ENCODE results near the gene XBP1. TPM values are rescaled to one million over a fixed set of nuclear protein-coding genes. Genes with fewer than 3 reads are reported as not detected.

Gene XBP1
- total and polyA plus RNA-seq, 10 of the 15 experiments (the other 5 are each of a cell fraction or from before 2014, with no cell fraction given), result 44.5 to 313 (median 149) TPM

- TF ChIP-seq HSF1 (IDR thresholded peaks at IDR 0.05; ENCODE audit: low read depth, low read length) (peak; percentile 96), YBX1 (IDR thresholded peaks at IDR 0.05) (no peak), HDAC2 (IDR thresholded peaks at IDR 0.05) (no peak), PML (IDR thresholded peaks at IDR 0.05; ENCODE audit: low read length) (no peak; the same call in 1 of the 2 replicates), ETV6 (conservative IDR thresholded peaks at IDR 0.05 in 1 of 2, IDR thresholded peaks at IDR 0.05 in 1 of 2; ENCODE audit: borderline replicate concordance in 1 of 2, low read depth in 1 of 2) (0 out of 4 replicates have a peak, but pooled peaks of 1 of the 2 experiments have one; percentile 17), GABPA (IDR thresholded peaks at IDR 0.05; ENCODE audit: low read depth) (no peak)
- TF ChIP-seq, protein P1, sequence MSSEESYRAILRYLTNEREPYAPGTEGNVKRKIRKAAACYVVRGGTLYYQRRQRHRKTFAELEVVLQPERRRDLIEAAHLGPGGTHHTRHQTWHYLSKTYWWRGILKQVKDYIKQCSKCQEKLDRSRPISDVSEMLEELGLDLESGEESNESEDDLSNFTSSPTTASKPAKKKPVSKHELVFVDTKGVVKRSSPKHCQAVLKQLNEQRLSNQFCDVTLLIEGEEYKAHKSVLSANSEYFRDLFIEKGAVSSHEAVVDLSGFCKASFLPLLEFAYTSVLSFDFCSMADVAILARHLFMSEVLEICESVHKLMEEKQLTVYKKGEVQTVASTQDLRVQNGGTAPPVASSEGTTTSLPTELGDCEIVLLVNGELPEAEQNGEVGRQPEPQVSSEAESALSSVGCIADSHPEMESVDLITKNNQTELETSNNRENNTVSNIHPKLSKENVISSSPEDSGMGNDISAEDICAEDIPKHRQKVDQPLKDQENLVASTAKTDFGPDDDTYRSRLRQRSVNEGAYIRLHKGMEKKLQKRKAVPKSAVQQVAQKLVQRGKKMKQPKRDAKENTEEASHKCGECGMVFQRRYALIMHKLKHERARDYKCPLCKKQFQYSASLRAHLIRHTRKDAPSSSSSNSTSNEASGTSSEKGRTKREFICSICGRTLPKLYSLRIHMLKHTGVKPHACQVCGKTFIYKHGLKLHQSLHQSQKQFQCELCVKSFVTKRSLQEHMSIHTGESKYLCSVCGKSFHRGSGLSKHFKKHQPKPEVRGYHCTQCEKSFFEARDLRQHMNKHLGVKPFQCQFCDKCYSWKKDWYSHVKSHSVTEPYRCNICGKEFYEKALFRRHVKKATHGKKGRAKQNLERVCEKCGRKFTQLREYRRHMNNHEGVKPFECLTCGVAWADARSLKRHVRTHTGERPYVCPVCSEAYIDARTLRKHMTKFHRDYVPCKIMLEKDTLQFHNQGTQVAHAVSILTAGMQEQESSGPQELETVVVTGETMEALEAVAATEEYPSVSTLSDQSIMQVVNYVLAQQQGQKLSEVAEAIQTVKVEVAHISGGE (CRISPR knock-in tag; IDR thresholded peaks at IDR 0.05), result no peak
- TF ChIP-seq, protein P2, sequence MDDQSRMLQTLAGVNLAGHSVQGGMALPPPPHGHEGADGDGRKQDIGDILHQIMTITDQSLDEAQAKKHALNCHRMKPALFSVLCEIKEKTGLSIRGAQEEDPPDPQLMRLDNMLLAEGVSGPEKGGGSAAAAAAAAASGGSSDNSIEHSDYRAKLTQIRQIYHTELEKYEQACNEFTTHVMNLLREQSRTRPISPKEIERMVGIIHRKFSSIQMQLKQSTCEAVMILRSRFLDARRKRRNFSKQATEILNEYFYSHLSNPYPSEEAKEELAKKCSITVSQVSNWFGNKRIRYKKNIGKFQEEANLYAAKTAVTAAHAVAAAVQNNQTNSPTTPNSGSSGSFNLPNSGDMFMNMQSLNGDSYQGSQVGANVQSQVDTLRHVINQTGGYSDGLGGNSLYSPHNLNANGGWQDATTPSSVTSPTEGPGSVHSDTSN (IDR thresholded peaks at IDR 0.05; ENCODE audit: insufficient replicate concordance, low read depth, low read length), result no peak
Measured at GRCh38 chr22:28772633-28773460, 27.5 kb downstream of the XBP1 start, which contains the start of gene CCDC117 (continued).

Measured in GM12878 (cell line).